SK-N-SH (cell line): ENCODE measurements around the gene ZNF746. TPM values are rescaled to one million over a fixed set of nuclear protein-coding genes. Genes with fewer than 3 reads are reported as not detected.

ENCODE experiments used
- CTCF ChIA-PET: fragments of 300-600, 350-600 bp; formaldehyde crosslinking; extraction: SDS; loops from one replicate; lab custom pipeline; 2021; lab: Yijun Ruan, JAX
- POLR2A ChIA-PET: fragments of 350-600 bp; sonication (Branson Sonifier 250); formaldehyde crosslinking; extraction: SDS; loops from one replicate; lab custom pipeline; 2020; ENCODE audit warnings: antibody characterized with exemption, inconsistent platforms; lab: Yijun Ruan, JAX
- DNase-seq: peaks from one replicate; pipeline ENCODE4 v3.0.0; 2012
- H2AFZ ChIP-seq: fragments of 200-600 bp; sonication (generic); 2 replicates; pipeline ENCODE4 v1.8.1; 2016; ENCODE audit warnings: antibody characterized with exemption, mild to moderate bottlenecking, low read depth
- H3F3A ChIP-seq: fragments of 200-600 bp; sonication (generic); replicated peaks from 2 replicates; pipeline ENCODE3; 2016; ENCODE audit warnings: antibody characterized with exemption, mild to moderate bottlenecking; ENCODE audit not compliant: insufficient read depth
- H3K27ac ChIP-seq, 2 experiments: fragments of 200-500 bp in 1 of 2; fragments of 200-600 bp in 1 of 2; sonication (Bioruptor generic) in 1 of 2; sonication (generic), shearing (Covaris generic) in 1 of 2; 2 replicates each; pipeline versions ENCODE4 v1.5.1 to v1.6.1; 2014 to 2016; ENCODE audit warnings: low read depth in 2 of 2, inconsistent platforms in 1 of 2, low read length in 1 of 2, mild to moderate bottlenecking in 1 of 2, mixed read lengths in 1 of 2
- H3K27me3 ChIP-seq: fragments of 200-600 bp; sonication (generic), shearing (Covaris generic); 2 replicates; pipeline ENCODE4 v1.6.1; 2016; ENCODE audit warnings: mixed run types; ENCODE audit not compliant: insufficient read depth
- H3K36me3 ChIP-seq, 2 experiments: fragments of 200-500 bp in 1 of 2; fragments of 200-600 bp in 1 of 2; sonication (Bioruptor generic) in 1 of 2; sonication (generic) in 1 of 2; replicated peaks in 1 of 2; 2 replicates each; pipeline versions ENCODE3 to v1.5.1; 2014 to 2016; ENCODE audit warnings: low read length in 1 of 2, mild to moderate bottlenecking in 1 of 2; ENCODE audit not compliant: insufficient read depth in 2 of 2, control insufficient read depth in 1 of 2
- H3K4me1 ChIP-seq, 2 experiments: fragments of 200-500 bp in 1 of 2; fragments of 200-600 bp in 1 of 2; sonication (Bioruptor generic) in 1 of 2; sonication (generic), shearing (Covaris generic) in 1 of 2; 2 replicates each; pipeline versions ENCODE4 v1.5.1 to v1.6.1; 2014 to 2016; ENCODE audit warnings: low read depth in 1 of 2, low read length in 1 of 2, mixed run types in 1 of 2; ENCODE audit not compliant: insufficient read depth in 2 of 2, control insufficient read depth in 1 of 2
- H3K4me2 ChIP-seq: fragments of 200-600 bp; sonication (generic), shearing (Covaris generic); 2 replicates; pipeline ENCODE4 v1.6.1; 2017; ENCODE audit warnings: mixed run types
- H3K4me3 ChIP-seq, 2 experiments: fragments of 200-500 bp in 1 of 2; fragments of 200-600 bp in 1 of 2; sonication (Bioruptor generic) in 1 of 2; sonication (generic), shearing (Covaris generic) in 1 of 2; 2 replicates each; pipeline versions ENCODE4 v1.5.1 to v1.8.1; 2014 to 2016; ENCODE audit warnings: low read depth in 2 of 2, inconsistent platforms in 1 of 2, low read length in 1 of 2, mild to moderate bottlenecking in 1 of 2, mixed read lengths in 1 of 2, moderate library complexity in 1 of 2
- H3K79me2 ChIP-seq: fragments of 200-600 bp; sonication (generic); 2 replicates; pipeline ENCODE4 v1.8.1; 2017; ENCODE audit warnings: mild to moderate bottlenecking; ENCODE audit not compliant: insufficient read depth
- H3K9ac ChIP-seq: fragments of 200-600 bp; sonication (generic); 2 replicates; pipeline ENCODE4 v1.6.1; 2017; ENCODE audit warnings: mixed run types
- H3K9me2 ChIP-seq: fragments of 200-600 bp; sonication (generic); 2 replicates; pipeline ENCODE4 v1.6.1; 2017; ENCODE audit warnings: mixed run types
- H3K9me3 ChIP-seq: fragments of 200-600 bp; sonication (generic); 2 replicates; pipeline ENCODE4 v1.6.1; 2017; ENCODE audit warnings: mixed run types, mild to moderate bottlenecking, moderate library complexity
- H4K20me1 ChIP-seq: fragments of 200-600 bp; sonication (generic); 2 replicates; pipeline ENCODE4 v1.6.1; 2017; ENCODE audit warnings: mild to moderate bottlenecking, mixed run types; ENCODE audit not compliant: insufficient read depth
- EP300 ChIP-seq, 2 experiments: IDR thresholded peaks; 2 replicates each; pipeline versions ENCODE4 v1.4.0 to v1.6.1; 2012; ENCODE audit warnings: borderline replicate concordance in 1 of 2, low read depth in 1 of 2, low read length in 1 of 2
- FOSL2 ChIP-seq: IDR thresholded peaks from 2 replicates; pipeline ENCODE4 v1.4.0; 2012; ENCODE audit warnings: low read depth, mild to moderate bottlenecking, moderate library complexity, borderline replicate concordance
- JUND ChIP-seq: IDR thresholded peaks from 2 replicates; pipeline ENCODE4 v1.4.0; 2012
- MAX ChIP-seq: IDR thresholded peaks from 2 replicates; pipeline ENCODE4 v1.4.0; 2012; ENCODE audit warnings: low read depth
- MXI1 ChIP-seq: IDR thresholded peaks from 2 replicates; pipeline ENCODE4 v1.6.1; 2012; ENCODE audit warnings: mild to moderate bottlenecking, low read depth, low read length, improper control_type of control experiment
- NFIC ChIP-seq: IDR thresholded peaks from 2 replicates; pipeline ENCODE4 v1.4.0; 2012; ENCODE audit warnings: borderline replicate concordance
- NRF1 ChIP-seq: IDR thresholded peaks from 2 replicates; pipeline ENCODE4 v1.6.1; 2012; ENCODE audit warnings: low read depth, mild to moderate bottlenecking, low read length
- PBX3 ChIP-seq: IDR thresholded peaks from 2 replicates; pipeline ENCODE4; 2012
- POLR2AphosphoS5 ChIP-seq: IDR thresholded peaks from 2 replicates; pipeline ENCODE4 v1.6.1; 2012; ENCODE audit warnings: low read depth, low read length
- TAF1 ChIP-seq: IDR thresholded peaks from 2 replicates; pipeline ENCODE4 v1.6.1; 2012; ENCODE audit warnings: low read depth, mild to moderate bottlenecking, low read length, moderate library complexity, borderline replicate concordance
- TCF12 ChIP-seq: IDR thresholded peaks from 2 replicates; pipeline ENCODE4 v1.4.0; 2012
- TEAD4 ChIP-seq: IDR thresholded peaks from 2 replicates; pipeline ENCODE4 v1.4.0; 2012; ENCODE audit warnings: mild to moderate bottlenecking, borderline replicate concordance; ENCODE audit not compliant: insufficient read depth
- YY1 ChIP-seq: IDR thresholded peaks from 2 replicates; pipeline ENCODE4 v1.4.0; 2012; ENCODE audit warnings: low read depth, mild to moderate bottlenecking
- ZBTB33 ChIP-seq: IDR thresholded peaks from 2 replicates; pipeline ENCODE4 v1.4.0; 2012; ENCODE audit warnings: low read depth, borderline replicate concordance
- WGBS: methylation state at CpG from one replicate; pipeline ENCODE4 v1.1.6; 2017; ENCODE audit warnings: low lambda C conversion rate; 5-methylcytosine and 5-hydroxymethylcytosine counted together
- polyA plus RNA-seq, 3 experiments: library from polyadenylated mRNA; depleted of rRNA; stranded (reverse); fragments of >200 nt; gene quantifications; 2 replicates each; pipeline ENCODE4 v1.2.3, GENCODE V29; 2012

ZNF746 gene
- polyA plus RNA-seq, 1 of the 3 experiments (the other 2 are of a cell fraction) = 11.1 TPM

GRCh38 chr7:149422914-149423301 lies 74.7 kb downstream of the ZNF746 start:
- ChIA-PET CTCF (interaction anchor here (0.6 to 2.4 kb wide), 21 partner anchors 11 to 321 kb away, joined by 3 to 11 read pairs (median 4); partner anchors contain the start of genes ZNF282, ZNF398 and ZNF783), POLR2A (no interaction called here)
- no peaks in the 10 kb centered on the region for H3K27me3 ChIP-seq
- H3K27ac ChIP-seq = no peak overlapping the region
- no peaks in the 10 kb centered on the region for H4K20me1 ChIP-seq
- no peaks in the 10 kb centered on the region for H3K9me2 ChIP-seq
- no peak overlapping the region for H3K4me2 ChIP-seq
- H3K36me3 ChIP-seq = peaks cover 5 to 8% of the 10 kb centered on the region in 2 experiments
- H3K9me3 ChIP-seq = no peaks in the 10 kb centered on the region
- peaks cover 2% of the 10 kb centered on the region for H3F3A ChIP-seq
- H3K79me2 ChIP-seq = no peaks in the 10 kb centered on the region
- H3K4me1 ChIP-seq = peaks cover 0 to 3% of the 10 kb centered on the region in 2 experiments; a peak in 1 of 4 replicates
- H2AFZ ChIP-seq = no peak overlapping the region
- no peak overlapping the region for H3K9ac ChIP-seq
- no peak overlapping the region for H3K4me3 ChIP-seq
- WGBS = 96% methylated on average over 34 of the region's 35 CpGs
- TF ChIP-seq ZBTB33 (no peak), MAX (no peak), NRF1 (no peak), PBX3 (no peak), NFIC (no peak), YY1 (no peak), POLR2AphosphoS5 (no peak), TCF12 (no peak), TEAD4 (no peak), JUND (no peak), FOSL2 (no peak), EP300 (IDR thresholded peaks at IDR 0.05; ENCODE audit: borderline replicate concordance in 1 of 2, low read depth in 1 of 2, low read length in 1 of 2) (no peak), TAF1 (no peak), MXI1 (no peak)
- no peak for DNase-seq

Other genes with a start within 250 kb of the ZNF746 start
- gene ZNF783, start 235.6 kb downstream of the ZNF746 start, polyA plus RNA-seq (2012; rRNA removed) = 12.5 and 16.4 TPM in 2 replicates
- gene ZNF777, start 36.7 kb downstream of the ZNF746 start, polyA plus RNA-seq (2012; rRNA removed) = 5.6 and 6.2 TPM in 2 replicates